WI38 (cell line): ENCODE measurements around the gene CAMSAP1.

Experiments used
- H3K4me3 ChIP-seq: 2 replicates; pipeline ENCODE4 v1.5.1; 2011; ENCODE audit warnings: low read depth, mild to moderate bottlenecking, control low read depth, low read length
- CTCF ChIP-seq: IDR thresholded peaks from 2 replicates; pipeline ENCODE4 v1.5.1; 2012; ENCODE audit warnings: low read depth, mild to moderate bottlenecking, control low read depth, low read length

Gene CAMSAP1

GRCh38 chr9:135791431-135792267 is 115.7 kb downstream of the CAMSAP1 start:
- no peak overlapping the region for H3K4me3 ChIP-seq
- no peak for TF ChIP-seq CTCF

DNA sequence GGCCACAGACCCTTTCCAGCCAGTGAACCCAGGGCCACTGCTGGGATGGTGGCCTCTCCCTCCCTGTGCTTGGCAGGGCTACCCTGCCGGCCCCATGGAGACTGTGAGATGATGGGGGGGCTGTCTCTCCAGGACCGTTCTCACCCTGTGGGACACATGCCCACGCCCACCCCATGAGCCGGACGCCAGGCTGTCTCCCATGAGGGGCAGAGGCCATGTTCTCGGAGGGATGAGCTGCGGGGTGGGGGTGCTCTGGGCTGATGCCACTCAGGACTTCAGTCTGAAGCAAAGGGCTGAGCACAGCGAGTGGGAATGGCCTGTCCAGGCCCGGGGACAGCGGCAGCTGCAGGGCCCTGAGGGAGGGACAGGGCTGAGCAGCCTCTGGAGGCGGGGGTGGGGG is 116.5 kb downstream of the CAMSAP1 start:
- H3K4me3 ChIP-seq, result no peak overlapping the region

DNA sequence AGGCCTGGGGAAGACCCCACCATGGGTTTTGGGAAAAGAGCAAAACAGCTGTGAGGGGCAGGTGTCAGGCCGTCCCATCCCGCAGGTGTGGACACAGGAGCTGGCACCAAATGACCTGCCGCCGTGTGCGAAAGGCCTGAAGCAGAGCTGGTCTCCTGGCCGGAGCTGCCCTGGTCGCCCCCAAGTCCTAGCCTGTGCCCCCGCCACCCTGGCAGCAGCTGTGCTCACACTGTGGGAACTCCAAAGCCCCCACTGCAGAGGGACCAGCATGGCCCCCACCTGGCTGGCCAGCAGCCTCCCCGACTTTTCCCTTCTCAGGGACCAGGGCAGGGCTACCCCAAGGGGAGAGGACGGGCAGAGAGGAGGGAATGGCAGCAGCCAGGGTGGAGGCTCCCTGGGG is 117.0 kb downstream of the CAMSAP1 start:
- TF ChIP-seq CTCF, result no peak
- H3K4me3 ChIP-seq, result no peak overlapping the region

More for the DNA sequence above, 116.5 kb downstream of the CAMSAP1 start:
- no peak for TF ChIP-seq CTCF

DNA sequence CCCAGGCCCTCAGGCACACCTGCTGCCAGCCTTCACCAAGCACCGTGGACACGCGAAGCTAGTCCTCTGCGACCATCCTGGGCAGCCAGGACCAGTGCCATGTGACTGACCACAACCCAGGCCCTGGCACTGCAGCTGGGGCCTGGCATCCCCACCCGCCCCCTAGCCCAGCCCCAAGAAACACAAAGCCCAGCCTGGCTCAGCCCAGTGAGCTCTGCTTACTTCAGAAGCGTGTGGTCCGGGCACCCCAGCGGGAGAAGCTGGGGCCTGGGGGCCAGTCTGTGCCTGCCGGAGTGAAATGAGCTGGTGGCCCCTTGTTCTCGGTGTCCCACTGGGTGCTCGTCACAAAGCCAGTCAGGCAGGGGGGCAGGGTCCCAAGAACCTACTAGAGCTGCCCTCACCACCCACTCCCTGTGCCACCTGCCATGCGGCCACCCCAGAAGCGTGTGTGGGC is 117.5 kb downstream of the CAMSAP1 start:
- no peak for TF ChIP-seq CTCF
- no peak overlapping the region for H3K4me3 ChIP-seq

DNA sequence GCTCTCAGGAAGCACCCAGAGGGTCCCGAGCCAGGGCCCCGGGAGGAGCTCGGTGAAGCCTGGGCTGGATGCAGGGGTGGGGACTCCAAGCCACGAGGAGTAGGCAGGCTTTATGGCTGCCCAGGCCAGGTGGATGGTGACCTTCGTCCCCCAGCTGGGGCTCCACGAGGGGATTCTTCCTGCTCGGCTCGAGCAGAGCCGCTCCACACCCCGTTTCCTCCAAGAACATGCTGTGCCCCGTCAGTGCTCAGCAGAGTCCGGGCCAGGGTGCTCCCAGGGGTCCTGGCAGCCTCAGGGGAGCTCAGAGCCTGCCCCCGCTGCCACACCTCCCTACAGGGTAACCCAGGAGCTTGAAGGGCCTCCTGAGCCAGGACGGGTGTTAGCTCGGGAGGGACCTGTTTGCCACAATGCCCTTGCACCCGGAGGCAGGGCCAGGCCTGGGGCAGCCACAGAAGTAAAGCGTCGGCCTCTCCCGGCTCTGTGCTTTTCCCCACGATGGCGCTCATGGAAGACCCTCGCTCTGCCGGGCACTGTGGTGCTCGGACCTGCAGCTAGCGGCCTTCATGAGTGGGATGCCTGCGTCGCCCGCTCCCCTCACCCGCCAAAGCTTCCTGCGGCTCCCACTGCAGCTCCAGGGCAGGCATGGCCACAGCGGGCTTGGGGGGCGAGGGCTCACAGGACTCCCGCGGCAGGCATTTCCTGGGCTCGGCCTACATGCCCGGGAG is 118.6 kb downstream of the CAMSAP1 start:
- TF ChIP-seq CTCF, result no peak
- no peak overlapping the region for H3K4me3 ChIP-seq

GRCh38 chr9:135787776-135788575 is 119.4 kb downstream of the CAMSAP1 start:
- no peak for TF ChIP-seq CTCF
- no peak overlapping the region for H3K4me3 ChIP-seq
